Suprapubic skin (tissue), 4 donors: ENCODE data around the gene RALGDS.

Source experiments
- CTCF ChIP-seq, 2 donors: fragments of 200-600 bp in 1 of 2; fragments of 450-650 bp in 1 of 2; sonication (generic) in 1 of 2; IDR thresholded peaks; one replicate each; pipeline ENCODE4 v1.5.1; 2016 to 2019; ENCODE audit warnings: antibody characterized with exemption in 2 of 2, mild to moderate bottlenecking in 1 of 2, moderate library complexity in 1 of 2
- EP300 ChIP-seq: sonication (generic); formaldehyde crosslinking; IDR thresholded peaks from one replicate; pipeline ENCODE4 v1.6.1; 2017; ENCODE audit warnings: antibody characterized with exemption
- POLR2AphosphoS5 ChIP-seq, 3 donors: sonication (generic); formaldehyde crosslinking; IDR thresholded peaks; one replicate each; pipeline ENCODE4 v1.6.1; 2017; ENCODE audit warnings: antibody characterized with exemption in 3 of 3

DNA sequence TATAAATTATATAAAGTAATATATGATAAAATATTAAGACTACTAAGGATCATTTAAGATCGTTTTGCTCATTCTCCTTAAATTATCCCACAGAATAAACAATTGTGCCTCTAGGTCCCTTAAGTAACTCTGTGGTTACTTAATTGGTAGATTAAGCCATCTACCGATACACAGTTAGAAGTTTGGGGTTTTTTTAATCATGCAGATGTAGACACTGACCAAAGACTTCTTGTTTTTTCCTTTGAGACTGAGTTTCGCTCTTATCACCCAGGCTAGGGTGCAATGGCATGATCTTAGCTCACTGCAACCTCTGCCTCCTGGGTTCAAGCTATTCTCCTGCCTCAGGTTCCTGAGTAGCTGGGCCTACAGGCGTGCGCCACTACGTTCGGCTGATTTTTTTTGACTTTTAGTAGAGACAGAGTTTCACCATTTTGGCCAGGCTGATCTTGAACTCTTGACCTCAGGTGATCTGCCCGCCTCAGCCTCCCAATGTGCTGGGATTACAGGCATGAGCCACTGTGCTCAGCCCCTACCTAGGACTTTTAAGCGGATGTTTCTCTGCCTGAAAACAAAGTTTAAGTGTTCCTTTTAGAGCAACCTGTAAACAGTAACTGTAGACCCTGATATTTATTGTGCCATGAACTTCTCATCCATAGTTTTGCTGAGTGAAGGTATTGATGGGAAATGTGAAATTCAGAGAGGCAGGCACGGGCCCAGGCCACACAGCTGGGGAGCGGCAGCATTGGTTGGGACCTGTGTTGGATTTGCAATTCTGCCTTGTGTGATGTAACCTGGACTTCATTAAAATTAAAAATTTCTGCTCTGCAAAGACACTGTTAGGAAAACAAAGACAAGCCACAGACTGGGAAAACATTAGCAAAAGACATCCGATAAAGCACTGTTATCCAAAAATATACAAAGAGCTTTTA lies 47.7 kb downstream of the RALGDS start:
- TF ChIP-seq EP300: no peak
- TF ChIP-seq CTCF (IDR thresholded peaks at IDR 0.05): no peak
- TF ChIP-seq POLR2AphosphoS5 (IDR thresholded peaks at IDR 0.05): no peak
